HTERT RPE-1 (cell line): ENCODE measurements around the gene ZCCHC14.

ENCODE experiments used
- in situ Hi-C: fragments of 300-500 bp; cut with MboI; formaldehyde crosslinking; loops from 4 replicates; pipeline ENCODE4 v1.14.3; 2020; ENCODE audit warnings: low sequenced_read_pairs

Gene ZCCHC14

DNA sequence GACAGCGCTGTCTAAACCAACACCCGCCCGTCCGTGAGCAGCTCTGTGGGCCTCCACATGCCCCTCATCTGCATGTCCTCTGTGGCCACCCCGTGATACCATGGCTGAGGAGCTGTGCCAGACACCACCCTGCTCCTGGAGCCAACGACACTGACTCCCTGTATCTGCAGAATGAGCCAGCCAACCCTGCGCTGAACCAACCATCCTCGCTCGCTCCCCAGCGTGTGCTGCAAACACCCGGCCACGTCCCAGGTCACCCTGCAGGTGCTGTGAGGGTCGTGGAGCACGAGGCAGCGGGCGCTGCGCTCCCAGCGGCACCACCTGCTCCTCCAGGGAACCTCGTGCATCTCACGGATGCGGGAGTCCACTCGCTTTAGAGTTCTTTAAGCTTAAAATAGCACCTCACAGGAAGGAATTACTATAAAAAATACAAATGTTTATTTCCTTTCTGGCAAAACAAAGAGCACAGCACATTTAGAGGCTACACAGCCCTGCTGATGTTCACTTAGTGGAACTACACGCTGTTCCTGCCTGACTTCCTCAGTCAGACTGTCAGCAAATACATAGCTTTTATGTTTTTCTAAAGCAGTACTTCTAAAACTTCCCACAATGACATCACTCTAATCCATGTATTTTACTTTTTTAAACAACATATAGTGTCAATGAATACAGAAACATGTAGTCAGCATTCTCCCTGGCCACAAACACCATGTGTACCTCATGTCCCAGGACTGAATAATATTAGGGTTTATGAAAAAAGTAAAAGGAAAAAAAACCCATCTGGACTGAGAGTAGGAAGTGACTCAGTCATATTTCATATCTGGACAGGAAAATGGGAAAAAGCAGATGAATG is 57.2 kb downstream of the ZCCHC14 start:
- in situ Hi-C loops = no loop called here

DNA sequence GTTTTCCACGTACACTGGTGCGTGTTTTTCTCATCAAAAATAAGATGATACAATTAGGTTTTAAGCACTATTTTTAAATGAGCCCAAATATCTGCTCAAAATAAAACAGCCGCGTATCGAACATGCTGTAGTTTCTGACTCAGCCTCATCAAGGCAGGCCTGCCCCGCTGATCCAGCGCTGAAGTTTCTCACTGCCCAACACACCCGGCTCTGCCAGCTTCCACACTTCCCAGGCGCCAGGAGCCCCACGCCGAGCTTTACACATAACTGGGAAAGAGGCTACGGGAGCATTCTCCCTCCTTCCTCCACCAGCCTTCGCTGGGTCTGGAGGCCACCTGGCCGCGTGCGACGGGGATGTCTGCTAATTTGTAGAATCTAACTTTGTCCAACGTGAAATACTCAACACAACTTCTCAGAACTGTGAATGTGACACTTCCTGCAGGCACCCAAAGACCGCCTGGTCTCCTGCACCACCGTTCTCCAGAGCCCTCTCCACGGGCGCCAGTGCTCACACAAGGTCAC is 58.6 kb downstream of the ZCCHC14 start:
- in situ Hi-C loops = no loop called here

DNA sequence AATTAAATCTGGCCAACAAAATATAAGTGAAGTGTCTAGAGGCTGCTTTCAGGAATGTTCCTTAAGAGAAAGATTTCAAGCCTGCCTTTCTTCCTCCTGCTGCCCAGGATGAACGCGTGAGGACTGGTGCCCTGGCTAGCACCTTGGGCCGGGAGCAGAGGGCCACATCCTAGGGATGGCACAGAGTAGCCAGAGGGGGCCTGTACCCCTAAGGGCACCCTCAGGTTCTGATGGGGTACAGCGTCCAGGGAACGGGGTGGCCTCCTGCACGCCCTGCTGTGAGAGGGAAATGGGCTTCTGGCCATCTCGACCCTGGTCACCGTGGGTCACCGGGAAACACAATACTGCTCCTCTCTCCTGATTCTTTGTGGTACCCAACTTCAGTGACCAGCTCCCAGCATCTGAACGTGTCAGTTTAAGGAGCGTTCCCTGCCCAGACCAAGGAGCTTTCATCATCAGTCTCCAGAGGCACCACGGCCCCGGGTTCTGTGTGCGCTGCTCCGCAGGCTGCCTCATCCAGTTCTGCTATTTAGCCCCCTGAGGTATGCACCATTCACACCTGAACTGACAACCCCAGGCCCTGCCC is 60.4 kb downstream of the ZCCHC14 start:
- in situ Hi-C loops = no loop called here

DNA sequence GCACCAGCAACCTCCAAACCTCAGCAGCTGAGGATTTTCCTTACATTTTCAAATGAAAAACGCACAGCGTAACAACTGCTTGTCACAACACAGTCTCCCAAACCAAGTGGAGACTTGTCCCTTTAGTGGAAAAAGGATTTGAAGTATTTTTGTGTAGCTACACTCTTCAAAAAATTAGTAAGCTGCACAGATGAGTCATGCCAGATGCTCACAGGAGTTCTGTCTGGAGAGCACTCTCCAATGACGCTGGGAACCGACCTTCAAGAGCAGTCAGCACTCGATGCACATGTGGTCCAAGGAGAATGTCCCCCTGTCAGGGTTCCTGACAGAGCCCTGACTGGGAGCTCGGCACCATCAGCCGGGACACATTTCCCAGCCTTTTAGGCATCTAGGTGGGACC is 60.9 kb downstream of the ZCCHC14 start:
- in situ Hi-C loops = no loop called here

DNA sequence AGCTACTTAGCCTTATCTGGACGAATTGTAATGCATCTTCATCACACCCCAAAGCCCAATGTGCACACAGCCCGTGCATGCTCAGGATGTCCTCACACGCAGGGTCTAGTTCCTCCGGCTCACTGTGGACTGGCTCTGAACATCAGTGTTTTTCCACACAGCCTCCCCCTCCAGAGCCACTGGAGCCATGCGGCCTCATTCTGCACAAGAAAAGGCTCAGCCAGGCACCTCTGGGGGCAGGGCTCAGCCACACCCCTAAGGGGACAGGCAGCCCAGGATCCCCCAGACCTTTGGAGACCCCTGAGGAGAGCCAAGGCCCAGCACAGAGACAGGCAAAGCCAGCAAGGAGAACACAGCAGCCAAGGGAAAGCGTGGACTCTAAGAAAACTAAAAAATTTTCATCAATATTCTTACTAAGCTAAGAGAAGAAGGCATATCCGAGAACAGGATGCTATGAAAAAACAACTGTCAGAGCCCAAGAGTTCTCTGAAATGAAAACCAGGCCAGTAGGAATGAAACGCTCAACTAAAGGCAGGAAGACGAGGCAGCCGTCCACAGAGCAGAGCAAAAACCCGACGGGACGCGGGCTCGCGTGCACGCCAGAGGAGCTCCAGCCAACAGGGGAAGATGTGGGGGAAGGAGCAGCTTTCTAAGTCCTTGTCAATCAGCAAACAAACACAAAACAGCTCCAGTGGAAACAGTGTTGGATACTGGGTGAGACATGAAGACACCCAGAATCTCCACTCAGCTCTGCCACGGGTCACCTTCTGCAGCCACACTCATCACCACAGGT is 66.2 kb downstream of the ZCCHC14 start:
- in situ Hi-C loops = no loop called here

DNA sequence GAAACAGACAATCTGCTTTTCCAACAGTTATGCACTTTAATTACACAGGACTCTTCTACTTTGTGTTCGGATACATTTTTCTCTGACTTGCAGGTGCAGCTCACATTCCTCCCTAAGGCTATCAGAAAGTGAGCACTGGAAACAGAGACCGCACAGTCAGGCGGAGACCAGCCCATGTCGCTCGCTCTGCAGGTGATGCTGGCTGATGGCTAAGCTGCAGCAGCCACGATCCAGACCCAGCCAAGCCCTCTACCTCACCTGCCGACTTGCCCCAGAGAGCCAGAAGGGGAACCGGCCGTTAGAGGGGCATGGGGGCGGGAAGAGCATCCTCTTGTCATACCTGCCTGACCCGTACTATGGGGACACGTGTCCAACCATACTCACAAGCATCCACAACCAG is 66.9 kb downstream of the ZCCHC14 start:
- in situ Hi-C loops = no loop called here

DNA sequence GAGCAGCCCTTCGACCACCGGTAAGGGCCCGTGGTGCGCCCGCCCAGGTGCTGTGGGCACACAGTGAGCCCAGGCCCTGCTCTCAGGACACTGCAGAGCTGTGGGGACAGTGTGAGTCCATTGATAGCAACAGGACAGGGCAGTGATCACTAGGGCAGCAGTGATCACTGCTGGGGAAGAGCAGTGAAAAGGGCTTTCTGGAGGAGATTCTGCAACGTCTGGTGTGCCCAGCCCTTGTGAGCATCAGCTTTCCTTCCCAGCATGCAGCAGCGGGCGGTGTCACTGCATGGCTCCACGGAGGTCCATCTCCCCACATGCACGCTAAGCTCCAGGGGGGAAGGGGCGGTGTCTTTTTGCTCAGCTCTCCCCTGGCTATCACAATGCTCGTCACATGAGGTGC is 68.6 kb downstream of the ZCCHC14 start:
- in situ Hi-C loops = no loop called here

DNA sequence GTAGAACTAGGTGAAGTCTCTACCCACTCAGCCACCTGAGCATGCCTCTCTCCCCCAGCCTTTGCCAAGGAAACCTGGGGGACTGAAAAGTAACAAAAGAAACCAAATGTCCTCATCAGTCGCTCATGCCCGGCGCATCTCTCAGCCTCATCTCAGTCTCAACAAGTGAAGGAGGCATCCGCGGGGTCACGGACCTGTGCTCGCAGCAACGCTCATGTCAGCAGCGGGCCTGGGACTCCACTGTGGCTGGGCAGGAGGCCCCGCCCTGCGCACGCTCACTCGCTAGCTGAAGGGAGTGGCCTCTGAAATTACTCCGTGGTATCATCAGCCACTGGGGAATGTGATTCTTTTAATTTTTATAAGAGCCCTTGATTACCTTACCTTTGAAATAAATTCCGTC is 69.4 kb downstream of the ZCCHC14 start:
- in situ Hi-C loops = no loop called here

DNA sequence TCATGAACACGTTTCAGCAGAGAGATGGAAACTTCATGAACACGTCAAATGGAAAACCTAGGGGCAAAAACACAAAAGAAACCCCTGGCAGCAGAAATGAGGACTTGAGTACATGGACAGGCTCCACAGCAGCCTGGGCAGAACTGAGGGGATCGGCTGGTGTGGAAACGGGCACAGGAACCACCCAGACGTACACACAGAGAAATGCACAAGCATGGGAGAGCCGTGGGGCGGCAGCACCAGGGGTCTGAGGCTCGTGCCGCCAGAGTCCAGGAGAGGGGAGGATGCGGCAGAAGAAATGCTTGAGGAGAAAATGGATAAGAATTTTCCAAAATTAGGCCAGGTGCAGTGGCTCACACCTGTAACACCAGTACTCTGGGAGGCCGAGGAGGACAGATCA is 70.7 kb downstream of the ZCCHC14 start:
- in situ Hi-C loops = no loop called here

DNA sequence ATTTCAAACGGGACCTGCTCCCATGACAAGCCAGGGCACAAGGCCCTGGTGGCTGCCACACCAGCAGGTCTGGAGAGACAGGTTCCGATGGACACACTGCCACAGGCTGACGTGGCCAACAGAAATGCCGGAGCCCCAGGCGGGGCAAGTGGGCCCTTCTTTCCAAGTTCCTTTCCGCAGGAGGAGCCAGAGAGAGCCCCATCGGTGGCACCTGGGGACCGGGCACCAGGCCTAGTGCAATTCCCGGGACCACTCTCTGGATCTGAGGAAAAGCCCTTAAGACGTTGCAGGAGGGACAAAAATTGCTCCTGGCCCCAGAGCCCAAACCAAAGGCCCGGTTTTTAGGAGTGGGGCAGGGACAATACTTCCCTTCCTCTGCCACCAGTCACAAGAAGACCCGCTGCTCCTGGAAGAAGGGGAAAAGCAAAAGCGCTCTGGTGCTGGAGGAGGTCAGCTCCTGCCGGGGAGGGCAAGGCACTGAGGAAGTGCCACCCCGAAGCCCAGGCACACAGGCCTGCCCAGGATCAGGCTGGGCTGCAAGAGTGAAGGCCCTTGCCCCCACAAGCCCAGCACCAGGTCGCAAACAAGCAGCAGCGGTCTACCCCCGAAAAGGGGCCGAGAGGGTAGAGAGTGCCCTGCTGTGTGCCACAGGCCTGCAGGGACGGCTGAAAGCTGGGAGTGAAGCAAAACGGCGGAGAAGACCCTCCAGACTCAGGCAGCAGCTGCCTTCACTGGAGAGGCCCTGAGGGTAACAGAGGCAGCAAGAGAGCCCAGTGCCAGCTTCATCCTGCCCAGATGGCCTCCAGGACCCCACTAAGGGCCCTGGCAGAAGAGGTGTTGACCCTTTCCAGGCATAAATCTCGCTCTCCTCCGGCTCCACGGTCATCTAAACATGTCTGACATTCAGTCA is 71.6 kb downstream of the ZCCHC14 start:
- in situ Hi-C loops = no loop called here

DNA sequence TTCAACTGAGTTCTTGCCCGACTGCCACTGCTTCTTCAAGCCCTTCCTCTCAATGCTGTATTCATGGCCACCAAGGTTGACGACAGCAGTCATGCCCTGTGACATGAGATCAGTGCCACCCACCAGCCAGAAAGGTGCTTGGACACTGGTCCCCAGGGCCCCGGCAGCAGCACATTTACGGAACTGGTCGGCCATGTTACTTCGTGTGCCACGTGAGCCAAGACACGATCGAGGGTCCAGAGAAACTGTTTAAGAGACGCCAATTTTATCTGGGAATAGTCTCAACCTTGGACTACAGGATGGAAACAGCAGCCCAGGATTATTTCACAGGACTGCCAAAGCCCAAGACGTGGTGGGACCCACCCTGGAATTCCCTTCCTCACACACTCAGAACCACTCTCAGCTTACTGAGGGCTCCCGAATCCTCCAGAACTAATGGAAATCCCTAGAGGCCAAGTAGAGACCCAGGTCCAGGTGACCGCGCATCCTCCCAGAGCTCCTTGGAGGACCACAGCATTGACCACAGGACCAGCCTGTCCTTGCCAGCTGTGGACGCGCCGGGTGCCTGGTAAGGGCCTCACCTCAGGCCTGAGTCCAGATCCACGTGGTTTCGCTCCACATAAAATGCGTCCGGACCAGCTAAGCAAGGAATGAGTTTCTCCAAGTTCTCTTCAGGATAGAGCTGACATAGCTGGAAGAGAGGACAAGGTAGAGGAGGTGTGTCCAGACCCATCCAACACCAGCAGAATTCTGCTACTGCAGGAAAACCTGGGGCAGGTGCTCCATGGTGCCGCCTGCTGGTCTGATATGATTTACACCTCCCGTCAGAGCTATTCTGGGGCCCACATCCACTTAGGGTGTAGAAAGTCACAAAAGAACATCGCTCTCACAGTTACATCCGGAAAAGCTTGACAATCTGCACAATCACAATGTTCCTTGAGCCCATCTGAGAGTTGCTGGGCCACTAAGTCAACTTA is 72.5 kb downstream of the ZCCHC14 start:
- in situ Hi-C loops = no loop called here

DNA sequence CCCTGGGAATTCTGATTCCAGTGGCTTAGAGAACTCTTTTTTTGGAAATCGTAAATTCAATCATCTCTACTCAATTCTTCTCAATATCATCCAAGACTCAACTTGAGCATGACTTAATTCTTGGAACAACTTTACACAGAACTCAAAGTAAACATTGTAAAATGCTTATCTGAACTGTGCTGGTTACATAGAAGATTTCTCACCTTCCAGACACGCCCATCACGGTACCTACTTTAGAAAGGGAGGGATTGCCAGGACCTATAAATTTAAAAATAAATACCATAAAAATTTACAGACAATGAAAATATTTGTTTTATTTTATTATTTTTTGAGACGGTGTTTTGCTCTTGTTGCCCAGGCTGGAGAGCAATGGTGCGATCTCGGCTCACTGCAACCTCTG is 74.2 kb downstream of the ZCCHC14 start:
- in situ Hi-C loops = no loop called here

DNA sequence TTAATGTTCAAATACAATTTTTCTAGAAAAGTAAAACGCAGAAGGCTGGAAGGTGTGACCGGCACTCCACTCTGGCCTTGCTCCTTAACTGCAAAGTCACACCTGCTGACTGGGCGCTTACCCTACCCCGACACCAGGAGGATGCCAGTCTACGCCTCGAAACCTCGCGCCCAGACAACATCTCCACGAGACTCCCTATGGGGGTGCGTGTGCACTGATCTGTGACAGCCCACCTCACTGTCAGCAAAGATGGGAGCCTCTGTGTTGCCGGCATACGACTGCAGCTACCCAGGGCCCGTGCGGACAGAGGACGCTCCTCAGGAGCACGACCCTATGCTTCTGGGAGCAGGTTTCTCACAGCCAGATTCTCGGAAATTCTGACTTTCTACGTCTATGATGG is 74.6 kb downstream of the ZCCHC14 start:
- in situ Hi-C loops = no loop called here

DNA sequence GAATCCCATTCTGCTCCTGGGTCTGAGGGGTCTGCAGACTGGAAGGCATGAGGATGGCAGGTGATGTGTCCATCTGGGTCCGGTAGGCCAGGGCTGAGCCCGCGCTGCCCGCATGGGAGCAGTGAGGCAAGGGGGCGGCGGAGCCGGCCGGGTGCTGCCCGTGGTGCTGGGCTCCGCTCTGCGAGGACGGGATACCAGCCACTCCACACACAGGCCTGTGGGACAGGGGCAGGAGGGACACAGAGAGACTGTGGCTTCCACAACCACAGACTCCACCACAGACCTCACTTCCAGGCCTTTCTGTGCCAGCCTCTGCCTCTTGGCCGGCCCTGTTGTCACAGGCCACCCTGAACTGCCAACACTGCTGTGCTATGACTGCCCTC is 75.3 kb downstream of the ZCCHC14 start:
- in situ Hi-C loops = no loop called here

DNA sequence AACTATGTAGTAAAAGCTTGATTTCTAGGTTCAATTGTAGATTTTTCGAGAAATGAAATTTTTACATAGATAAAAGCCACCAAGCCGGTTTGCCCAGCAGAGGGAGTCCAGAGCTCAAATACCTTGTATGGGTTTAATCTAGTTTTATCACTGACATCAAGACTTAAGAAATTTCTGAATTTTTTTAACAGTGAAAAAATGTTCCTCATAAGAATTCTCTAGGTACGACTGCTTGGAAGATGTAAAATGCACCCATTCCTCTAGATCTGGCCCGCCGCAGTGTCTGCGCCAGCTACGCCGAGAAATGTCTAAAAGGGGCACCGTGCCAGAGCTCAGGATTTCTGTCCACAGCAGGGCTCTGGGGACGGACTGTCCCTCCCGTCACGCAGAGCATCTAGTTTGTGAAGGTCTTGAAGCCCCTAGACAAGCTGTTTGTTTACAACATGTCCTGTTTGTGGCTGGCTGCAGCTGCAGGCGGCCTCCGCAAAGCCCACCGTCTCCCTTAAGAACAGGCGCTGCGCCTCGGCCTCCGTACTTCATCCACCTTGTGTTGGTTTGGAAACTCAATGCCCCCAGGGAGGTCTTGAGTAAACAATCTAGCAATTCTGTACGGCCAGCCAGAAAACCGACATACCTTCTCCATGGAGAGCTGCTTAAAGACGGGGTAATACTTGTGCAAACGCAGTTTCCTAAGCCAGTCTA is 75.8 kb downstream of the ZCCHC14 start:
- in situ Hi-C loops = no loop called here

DNA sequence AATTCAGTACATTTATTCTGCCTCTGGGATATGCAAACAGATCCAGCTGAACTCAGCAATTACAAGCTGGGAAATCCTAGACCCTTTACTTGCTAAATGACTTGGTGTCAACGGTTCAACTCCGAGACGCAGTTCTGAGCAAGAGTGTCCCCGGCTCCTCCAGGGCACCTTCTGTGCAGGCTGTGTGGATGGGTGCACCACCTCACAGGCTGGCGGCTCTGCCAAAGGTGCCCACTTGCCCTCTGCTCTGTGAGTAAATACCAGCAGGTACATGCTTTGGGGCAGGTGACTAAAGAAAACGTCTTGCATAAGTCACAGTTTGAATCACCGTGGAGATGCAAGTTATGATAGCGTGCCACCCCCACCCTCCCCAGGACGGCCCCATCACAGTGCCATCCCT is 77.4 kb downstream of the ZCCHC14 start:
- in situ Hi-C loops = no loop called here

DNA sequence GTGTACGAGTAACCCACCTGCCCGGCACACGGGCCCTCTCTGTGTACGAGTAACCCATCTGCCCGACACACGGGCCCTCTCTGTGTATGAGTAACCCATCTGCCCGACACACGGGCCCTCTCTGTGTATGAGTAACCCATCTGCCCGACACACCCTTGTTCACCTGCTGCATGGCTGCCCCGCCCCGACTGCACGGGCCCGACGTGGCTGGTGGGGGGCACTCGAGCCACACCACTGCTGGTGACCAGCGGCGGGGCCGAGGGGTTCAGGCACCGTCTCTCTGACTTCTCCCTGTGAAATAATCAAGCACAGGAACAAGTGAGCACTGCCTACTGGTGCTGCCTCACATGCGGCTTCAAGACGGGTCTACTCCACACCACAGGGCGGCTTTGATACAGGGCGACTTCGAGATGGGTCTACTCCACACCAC is 78.6 kb downstream of the ZCCHC14 start:
- in situ Hi-C loops = no loop called here

DNA sequence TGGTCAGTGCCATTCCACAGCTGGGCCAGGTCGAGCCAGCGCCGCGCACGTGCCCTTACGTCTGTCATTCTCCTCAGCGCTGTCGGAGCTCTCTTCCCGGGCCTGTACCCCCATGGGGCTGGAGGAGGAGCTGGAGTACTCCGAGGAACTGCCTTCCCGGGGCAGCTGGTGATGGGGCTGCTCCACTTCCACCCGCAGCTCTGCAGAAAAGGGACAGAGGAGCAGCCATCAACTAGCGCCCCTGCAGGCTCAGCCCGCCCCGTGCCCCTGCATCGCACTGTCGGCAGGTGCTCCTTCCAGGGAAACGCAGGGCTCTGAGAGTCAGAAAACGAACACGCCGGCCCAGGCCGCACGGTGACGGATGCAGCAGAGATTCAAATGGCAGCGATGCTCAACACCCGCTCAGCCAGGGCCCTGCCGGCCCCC is 79.8 kb downstream of the ZCCHC14 start:
- in situ Hi-C loops = no loop called here
